Measurements from ENCODE around the gene LRRK2. TPM values are rescaled to one million over a fixed set of nuclear protein-coding genes. Genes with fewer than 3 reads are reported as not detected.

Gene LRRK2
- polyA plus RNA-seq, 1 donor (not counting 4 experiments of a cell fraction or from before 2014, with no cell fraction given), result 0.25 TPM

- no peaks in the 10 kb centered on the region for H3K9me3 ChIP-seq (ENCODE audit: control insufficient read depth, low read depth, low read length)
- no peaks in the 10 kb centered on the region for H3K36me3 ChIP-seq (ENCODE audit: control insufficient read depth in 2 of 2, extremely low read depth in 1 of 2, insufficient read depth in 2 of 2, low read length in 2 of 2)
- H4K20me1 ChIP-seq (ENCODE audit: control insufficient read depth, extremely low read depth, insufficient read depth, low read length), result no peaks in the 10 kb centered on the region
- no peaks in the 10 kb centered on the region for H3K79me2 ChIP-seq (ENCODE audit: control insufficient read depth, insufficient read depth, low read length)
- H3K27me3 ChIP-seq (ENCODE audit: control insufficient read depth, extremely low read depth, insufficient read depth, low read length), result no peaks in the 10 kb centered on the region
- FAIRE-seq (peak; percentile 70), DNase-seq (ENCODE audit: low read depth, low spot score) (no peak)
- no peaks in the 10 kb centered on the region for H3K4me1 ChIP-seq (ENCODE audit: control insufficient read depth, extremely low read depth, insufficient read depth, low read length)
- no peak for TF ChIP-seq CTCF (optimal IDR thresholded peaks at IDR 0.05 in 1 of 3, IDR thresholded peaks at IDR 0.05 in 1 of 3, conservative IDR thresholded peaks at IDR 0.05 in 1 of 3; ENCODE audit: extremely low read depth in 1 of 3, insufficient read depth in 2 of 3, low read length in 3 of 3)
- no peak for TF ChIP-seq EZH2 (IDR thresholded peaks at IDR 0.05; ENCODE audit: low read length)
- no peak overlapping the region for H2AFZ ChIP-seq (ENCODE audit: control insufficient read depth, low read length)
- no peaks in the 10 kb centered on the region for H3K9me1 ChIP-seq (ENCODE audit: control insufficient read depth, extremely low read depth, insufficient read depth, low read length)
- dilution Hi-C loops (cut with MboI; ENCODE audit: extremely low pct_ligation_motif_present, low sequenced_read_pairs), result no loop called here
- no peak overlapping the region for H3K4me2 ChIP-seq (ENCODE audit: control insufficient read depth, extremely low read depth, insufficient read depth, low read depth, low read length)
- no peak overlapping the region for H3K4me3 ChIP-seq (ENCODE audit: control insufficient read depth in 2 of 3, extremely low read depth in 1 of 3, insufficient read depth in 2 of 3, low read depth in 1 of 3, low read length in 3 of 3)
- no peak overlapping the region for H3K27ac ChIP-seq (ENCODE audit: control insufficient read depth, insufficient read depth, low read length)
- no peak overlapping the region for H3K9ac ChIP-seq (ENCODE audit: control insufficient read depth, extremely low read depth, insufficient read depth, low read length)
These were observed 13.6 kb downstream of the LRRK2 start for GRCh38 chr12:40238266-40238902.

- no peak for DNase-seq (ENCODE audit: low read depth, low spot score)
- no peak for FAIRE-seq
- no peak overlapping the region for H3K4me2 ChIP-seq (ENCODE audit: control insufficient read depth, extremely low read depth, insufficient read depth, low read depth, low read length)
- H4K20me1 ChIP-seq (ENCODE audit: control insufficient read depth, extremely low read depth, insufficient read depth, low read length), result no peaks in the 10 kb centered on the region
- H3K79me2 ChIP-seq (ENCODE audit: control insufficient read depth, insufficient read depth, low read length), result no peaks in the 10 kb centered on the region
- TF ChIP-seq EZH2 (IDR thresholded peaks at IDR 0.05; ENCODE audit: low read length) (no peak), CTCF (optimal IDR thresholded peaks at IDR 0.05 in 1 of 3, IDR thresholded peaks at IDR 0.05 in 1 of 3, conservative IDR thresholded peaks at IDR 0.05 in 1 of 3; ENCODE audit: extremely low read depth in 1 of 3, insufficient read depth in 2 of 3, low read length in 3 of 3) (no peak)
- H3K9me3 ChIP-seq (ENCODE audit: control insufficient read depth, low read depth, low read length), result no peaks in the 10 kb centered on the region
- no peak overlapping the region for H3K9ac ChIP-seq (ENCODE audit: control insufficient read depth, extremely low read depth, insufficient read depth, low read length)
- no peak overlapping the region for H3K4me3 ChIP-seq (ENCODE audit: control insufficient read depth in 2 of 3, extremely low read depth in 1 of 3, insufficient read depth in 2 of 3, low read depth in 1 of 3, low read length in 3 of 3)
- no peaks in the 10 kb centered on the region for H3K27me3 ChIP-seq (ENCODE audit: control insufficient read depth, extremely low read depth, insufficient read depth, low read length)
- H3K4me1 ChIP-seq (ENCODE audit: control insufficient read depth, extremely low read depth, insufficient read depth, low read length), result no peaks in the 10 kb centered on the region
- H3K9me1 ChIP-seq (ENCODE audit: control insufficient read depth, extremely low read depth, insufficient read depth, low read length), result no peaks in the 10 kb centered on the region
- H3K36me3 ChIP-seq (ENCODE audit: control insufficient read depth in 2 of 2, extremely low read depth in 1 of 2, insufficient read depth in 2 of 2, low read length in 2 of 2), result no peaks in the 10 kb centered on the region
- H2AFZ ChIP-seq (ENCODE audit: control insufficient read depth, low read length), result no peak overlapping the region
- H3K27ac ChIP-seq (ENCODE audit: control insufficient read depth, insufficient read depth, low read length), result no peak overlapping the region
- dilution Hi-C loops (cut with MboI; ENCODE audit: extremely low pct_ligation_motif_present, low sequenced_read_pairs), result no loop called here
These were observed 14.2 kb downstream of the LRRK2 start for GRCh38 chr12:40238979-40239378.

Data from keratinocyte (primary cell).